Ovary (tissue), 3 donors: ENCODE data around the gene CD99L2.

Experiments
- CTCF ChIP-seq, 3 donors: fragments of 450-650 bp in 2 of 3; fragments of 200-600 bp in 1 of 3; IDR thresholded peaks; one replicate each; pipeline versions ENCODE4 v1.5.1 to v1.8.0; 2016 to 2022; ENCODE audit warnings: antibody characterized with exemption in 3 of 3, mild to moderate bottlenecking in 1 of 3
- POLR2A ChIP-seq: fragments of 450-650 bp; IDR thresholded peaks from one replicate; pipeline ENCODE4 v1.6.1; 2017; ENCODE audit warnings: antibody characterized with exemption, mild to moderate bottlenecking, moderate library complexity
- donor health status: DM: no; HTN: no; CAD: no.

GRCh38 chrX:150886381-150886780 lies 12.1 kb downstream of the CD99L2 start:
- no peak for TF ChIP-seq CTCF (IDR thresholded peaks at IDR 0.05)
- TF ChIP-seq POLR2A = no peak
